ENCODE data around the gene RBMS3. TPM values are rescaled to one million over a fixed set of nuclear protein-coding genes. Genes with fewer than 3 reads are reported as not detected.
A peak's percentile ranks its signal among the peaks of the same experiment; 100 is the strongest.

Gene RBMS3
- total and polyA plus RNA-seq, 4 donors: 29.1 to 86.7 (median 58.1) TPM

DNA sequence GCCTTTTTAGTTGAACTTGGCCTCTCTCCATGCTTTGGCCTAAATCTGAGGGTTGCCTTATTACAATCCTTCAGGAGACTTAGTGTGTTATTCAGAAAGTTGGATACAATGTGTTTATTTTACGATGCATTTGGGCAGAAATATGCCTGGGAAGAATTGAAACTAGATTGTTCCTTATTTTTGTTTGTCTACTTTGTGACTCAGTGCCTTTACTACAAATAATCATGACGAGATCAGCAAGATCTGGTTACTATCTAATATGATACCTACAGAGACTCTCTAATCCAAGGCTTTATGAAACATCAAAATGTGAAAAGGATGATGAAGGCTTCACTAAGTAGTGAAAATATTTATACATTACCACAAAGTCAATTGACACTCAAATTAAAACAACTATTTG, 82.2 kb downstream of the RBMS3 start:
- H3K4me3 ChIP-seq (ENCODE audit: low read depth, low read length): no peak overlapping the region
- no peak overlapping the region for H3K27ac ChIP-seq (ENCODE audit: low read depth, low read length)
- H3K27me3 ChIP-seq (ENCODE audit: control insufficient read depth, insufficient read depth, low read length): no peaks in the 10 kb centered on the region
- H3K36me3 ChIP-seq (ENCODE audit: control insufficient read depth, insufficient read depth, low read length): no peaks in the 10 kb centered on the region
- no peaks in the 10 kb centered on the region for H3K4me1 ChIP-seq (ENCODE audit: control insufficient read depth, insufficient read depth, low read length)
- no peak for DNase-seq (ENCODE audit: low read depth in 4 of 6, low spot score in 6 of 6)
- H3K9me3 ChIP-seq (ENCODE audit: control insufficient read depth, insufficient read depth, low read length): no peaks in the 10 kb centered on the region
- WGBS (ENCODE audit: insufficient coverage): no CpG with 5 or more reads among the region's 2 CpGs

DNA sequence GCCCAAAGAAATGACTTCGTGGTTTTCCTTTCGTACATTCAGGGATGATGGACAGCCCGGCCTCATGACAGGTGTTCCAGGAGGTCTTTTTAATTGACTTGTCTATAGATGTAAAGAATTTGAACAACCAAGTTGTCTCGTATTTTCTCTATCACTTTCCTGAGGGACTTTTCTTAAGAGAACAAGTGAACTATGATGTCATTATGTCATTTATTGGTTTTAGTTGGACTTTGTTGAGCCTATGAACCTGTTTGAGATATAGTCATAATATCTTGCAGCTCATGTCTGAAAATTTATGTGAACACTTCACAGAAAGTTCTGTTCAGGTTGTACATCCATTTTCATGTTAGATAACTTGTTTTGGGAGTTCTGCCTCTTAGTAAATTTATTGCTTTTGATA, 89.2 kb downstream of the RBMS3 start:
- WGBS (ENCODE audit: insufficient coverage): no CpG with 5 or more reads among the region's 4 CpGs

DNA sequence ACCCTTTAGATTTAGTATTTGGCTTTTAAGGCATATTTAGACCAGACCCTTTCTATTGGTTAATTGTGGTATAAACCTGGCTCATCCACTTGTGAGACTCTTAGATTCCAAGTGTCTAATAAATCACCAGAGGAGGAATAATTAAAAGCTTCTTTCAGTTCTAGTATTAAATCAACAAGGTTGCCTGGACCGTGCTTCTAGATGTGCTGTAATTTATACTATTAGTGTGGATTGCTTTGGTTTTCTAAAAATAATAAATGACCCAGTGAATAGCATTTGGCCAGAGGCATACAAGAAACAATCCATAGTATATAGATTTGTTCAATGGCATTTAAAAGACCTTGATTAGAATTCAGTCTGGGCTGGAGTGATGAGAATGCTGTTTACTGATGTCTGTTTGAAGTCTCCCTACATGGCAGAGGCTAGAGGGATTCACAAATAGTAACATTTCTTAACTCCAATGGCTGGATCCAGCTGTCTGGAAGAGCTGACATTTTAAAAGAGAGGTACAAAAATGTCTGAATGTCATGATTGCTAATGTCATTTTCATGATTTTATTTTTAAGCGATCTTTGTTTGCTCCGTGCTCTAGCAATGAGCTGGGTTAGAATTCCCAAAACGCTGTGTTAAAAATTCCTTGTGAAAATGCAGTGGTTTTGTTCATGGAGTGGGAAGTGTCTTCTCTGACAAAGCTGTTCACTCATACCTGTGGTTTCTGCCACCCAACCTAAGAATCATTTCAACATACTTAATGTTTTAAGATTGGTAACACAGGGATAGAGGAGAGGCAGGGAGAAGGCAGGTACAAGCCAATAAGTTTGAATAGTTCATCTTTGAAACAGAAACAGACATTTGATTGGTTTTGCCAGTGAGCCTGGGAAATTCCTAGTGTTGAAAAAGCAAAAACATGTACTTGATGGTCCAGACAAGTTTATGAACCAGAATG, 89.9 kb downstream of the RBMS3 start:
- Histone ChIP-seq H3K36me3 (ENCODE audit: control insufficient read depth, insufficient read depth, low read length) (no peaks in the 10 kb centered on the region), H3K27ac (ENCODE audit: low read depth, low read length) (no peak overlapping the region), H3K9me3 (ENCODE audit: control insufficient read depth, insufficient read depth, low read length) (peaks cover 2% of the 10 kb centered on the region), H3K27me3 (ENCODE audit: control insufficient read depth, insufficient read depth, low read length) (no peaks in the 10 kb centered on the region), H3K4me3 (ENCODE audit: low read depth, low read length) (no peak overlapping the region), H3K4me1 (ENCODE audit: control insufficient read depth, insufficient read depth, low read length) (no peaks in the 10 kb centered on the region)
- WGBS (ENCODE audit: insufficient coverage): 80% methylated on average over 1 of the region's 4 CpGs
- DNase-seq (ENCODE audit: low read depth in 4 of 6, low spot score in 6 of 6): peak in 2 of 6 donors; percentile 12 to 44

More for the DNA sequence above, 89.2 kb downstream of the RBMS3 start:
- peaks cover 2% of the 10 kb centered on the region for H3K9me3 ChIP-seq (ENCODE audit: control insufficient read depth, insufficient read depth, low read length)
- DNase-seq (ENCODE audit: low read depth in 4 of 6, low spot score in 6 of 6): no peak
- no peaks in the 10 kb centered on the region for H3K4me1 ChIP-seq (ENCODE audit: control insufficient read depth, insufficient read depth, low read length)
- no peak overlapping the region for H3K4me3 ChIP-seq (ENCODE audit: low read depth, low read length)
- no peak overlapping the region for H3K27ac ChIP-seq (ENCODE audit: low read depth, low read length)
- H3K27me3 ChIP-seq (ENCODE audit: control insufficient read depth, insufficient read depth, low read length): no peaks in the 10 kb centered on the region
- H3K36me3 ChIP-seq (ENCODE audit: control insufficient read depth, insufficient read depth, low read length): no peaks in the 10 kb centered on the region

DNA sequence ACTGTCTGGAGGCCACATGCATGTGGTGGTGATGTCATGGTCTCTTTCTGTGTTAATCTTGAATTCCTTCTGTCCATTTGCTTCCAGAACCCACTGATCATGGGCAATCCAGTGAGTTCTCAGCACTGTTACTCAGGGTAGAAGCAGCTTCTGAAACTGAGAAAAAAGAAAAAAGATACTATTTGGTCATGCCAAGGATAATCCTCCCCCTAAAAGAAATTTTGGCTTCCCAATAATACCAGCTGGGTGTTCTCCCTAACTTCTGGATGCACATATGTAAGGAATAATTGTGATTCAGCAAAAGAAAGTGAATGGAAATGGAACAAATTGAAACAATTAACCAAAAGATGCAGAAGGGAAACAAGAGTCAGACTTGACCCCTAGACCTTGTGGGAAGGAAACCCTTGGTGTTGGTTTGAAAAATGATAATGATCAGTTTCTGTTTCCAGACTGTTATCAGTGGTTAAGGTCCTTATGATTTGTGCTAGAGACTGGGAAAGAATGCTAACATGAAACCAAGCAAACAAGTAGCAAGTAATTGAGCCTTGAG, 92.3 kb downstream of the RBMS3 start:
- no peaks in the 10 kb centered on the region for H3K36me3 ChIP-seq (ENCODE audit: control insufficient read depth, insufficient read depth, low read length)
- H3K27ac ChIP-seq (ENCODE audit: low read depth, low read length): no peak overlapping the region
- no peaks in the 10 kb centered on the region for H3K4me1 ChIP-seq (ENCODE audit: control insufficient read depth, insufficient read depth, low read length)
- peaks cover 2% of the 10 kb centered on the region for H3K9me3 ChIP-seq (ENCODE audit: control insufficient read depth, insufficient read depth, low read length)
- H3K4me3 ChIP-seq (ENCODE audit: low read depth, low read length): no peak overlapping the region
- peak in 1 of 6 donors; percentile 20 for DNase-seq (ENCODE audit: low read depth in 4 of 6, low spot score in 6 of 6)
- no peaks in the 10 kb centered on the region for H3K27me3 ChIP-seq (ENCODE audit: control insufficient read depth, insufficient read depth, low read length)

DNA sequence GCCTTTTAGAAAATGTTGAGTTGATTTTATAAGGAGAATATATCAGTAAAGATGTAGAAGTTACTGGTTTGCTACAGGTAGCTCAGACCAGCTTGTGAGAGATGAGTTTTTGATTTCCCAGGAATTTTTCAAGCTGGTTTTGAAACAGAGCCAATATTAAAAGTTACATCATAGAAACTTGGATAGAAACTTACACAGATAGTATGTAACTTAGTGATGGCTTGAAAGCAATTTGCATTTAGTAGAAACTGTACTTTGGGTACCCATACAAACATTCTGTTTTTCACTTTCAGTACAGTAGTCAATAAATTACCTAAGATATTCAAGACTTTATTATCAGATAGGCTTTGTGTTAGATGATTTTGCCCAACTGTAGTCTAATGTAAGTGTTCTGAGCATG, 93.4 kb downstream of the RBMS3 start:
- Histone ChIP-seq H3K9me3 (ENCODE audit: control insufficient read depth, insufficient read depth, low read length) (peaks cover 2% of the 10 kb centered on the region), H3K4me3 (ENCODE audit: low read depth, low read length) (no peak overlapping the region), H3K27me3 (ENCODE audit: control insufficient read depth, insufficient read depth, low read length) (no peaks in the 10 kb centered on the region), H3K27ac (ENCODE audit: low read depth, low read length) (no peak overlapping the region), H3K36me3 (ENCODE audit: control insufficient read depth, insufficient read depth, low read length) (no peaks in the 10 kb centered on the region), H3K4me1 (ENCODE audit: control insufficient read depth, insufficient read depth, low read length) (no peaks in the 10 kb centered on the region)
- DNase-seq (ENCODE audit: low read depth in 4 of 6, low spot score in 6 of 6): no peak

DNA sequence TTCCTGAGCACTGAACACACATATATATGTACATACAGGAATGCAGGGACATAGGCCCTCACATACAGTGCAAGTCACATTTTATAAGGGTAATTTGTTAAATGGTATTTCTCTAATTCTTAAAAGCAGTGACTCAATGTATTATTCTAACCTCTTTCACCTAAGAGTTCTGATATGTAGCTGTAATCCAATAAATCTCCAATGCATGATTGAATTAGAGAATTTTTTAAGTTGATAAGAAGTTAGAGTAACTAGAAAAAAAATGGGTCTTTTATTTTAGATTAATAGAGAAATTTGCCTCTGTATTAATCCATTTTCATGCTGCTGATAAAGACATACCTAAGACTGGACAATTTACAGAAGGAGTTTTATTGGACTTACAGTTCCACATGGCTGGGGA, 98.2 kb downstream of the RBMS3 start:
- no peak for DNase-seq (ENCODE audit: low read depth in 4 of 6, low spot score in 6 of 6)
- H3K36me3 ChIP-seq (ENCODE audit: control insufficient read depth, insufficient read depth, low read length): no peaks in the 10 kb centered on the region
- H3K4me3 ChIP-seq (ENCODE audit: low read depth, low read length): no peak overlapping the region
- H3K27me3 ChIP-seq (ENCODE audit: control insufficient read depth, insufficient read depth, low read length): no peaks in the 10 kb centered on the region
- peaks cover 2% of the 10 kb centered on the region for H3K9me3 ChIP-seq (ENCODE audit: control insufficient read depth, insufficient read depth, low read length)
- no peaks in the 10 kb centered on the region for H3K4me1 ChIP-seq (ENCODE audit: control insufficient read depth, insufficient read depth, low read length)
- H3K27ac ChIP-seq (ENCODE audit: low read depth, low read length): no peak overlapping the region

DNA sequence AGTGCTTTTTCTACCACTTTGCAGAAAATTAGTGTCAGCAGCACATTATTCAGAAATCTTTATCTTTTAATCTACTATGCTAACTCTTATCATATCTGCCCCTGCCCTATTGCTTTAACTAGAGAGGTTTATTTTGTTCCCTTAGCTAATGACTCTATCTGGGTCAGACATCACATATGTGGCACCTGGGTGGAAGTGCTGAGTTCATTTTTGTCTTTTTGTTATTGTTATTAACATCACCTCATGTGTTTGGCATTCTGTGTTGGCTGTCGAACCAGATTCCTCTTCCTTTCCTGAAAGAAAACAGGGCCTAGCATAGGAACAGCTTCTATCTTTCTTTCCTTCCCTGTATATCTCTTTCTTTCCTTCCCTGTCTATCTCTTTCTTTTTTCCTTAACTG, 100.7 kb downstream of the RBMS3 start:
- WGBS (ENCODE audit: insufficient coverage): no CpG with 5 or more reads among the region's 1 CpG
- H3K27me3 ChIP-seq (ENCODE audit: control insufficient read depth, insufficient read depth, low read length): no peaks in the 10 kb centered on the region
- H3K4me3 ChIP-seq (ENCODE audit: low read depth, low read length): no peak overlapping the region
- no peaks in the 10 kb centered on the region for H3K36me3 ChIP-seq (ENCODE audit: control insufficient read depth, insufficient read depth, low read length)
- H3K27ac ChIP-seq (ENCODE audit: low read depth, low read length): no peak overlapping the region
- H3K9me3 ChIP-seq (ENCODE audit: control insufficient read depth, insufficient read depth, low read length): no peaks in the 10 kb centered on the region
- no peak for DNase-seq (ENCODE audit: low read depth in 4 of 6, low spot score in 6 of 6)
- H3K4me1 ChIP-seq (ENCODE audit: control insufficient read depth, insufficient read depth, low read length): no peaks in the 10 kb centered on the region

DNA sequence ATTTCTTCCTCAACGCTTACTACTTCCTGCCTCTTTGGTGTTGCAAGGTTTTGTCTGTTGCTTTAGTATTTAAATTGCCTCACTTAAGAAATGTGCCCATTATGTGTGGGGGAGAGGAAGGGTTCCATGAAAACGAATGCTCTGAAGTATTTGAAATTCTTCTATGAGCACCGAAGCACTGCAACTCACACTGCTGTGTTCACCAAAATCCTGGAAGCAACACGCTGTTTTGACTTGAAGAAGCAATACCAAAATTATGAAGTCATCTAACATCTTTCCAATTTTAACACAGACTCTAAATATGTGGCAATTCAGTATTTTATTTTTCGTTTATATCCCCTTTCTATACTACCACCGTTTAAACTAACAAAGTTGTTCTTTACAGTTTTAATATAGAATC, 101.5 kb downstream of the RBMS3 start:
- H3K4me3 ChIP-seq (ENCODE audit: low read depth, low read length): no peak overlapping the region
- 58% methylated on average over 2 of the region's 6 CpGs for WGBS (ENCODE audit: insufficient coverage)
- H3K27ac ChIP-seq (ENCODE audit: low read depth, low read length): no peak overlapping the region
- H3K4me1 ChIP-seq (ENCODE audit: control insufficient read depth, insufficient read depth, low read length): no peaks in the 10 kb centered on the region
- no peaks in the 10 kb centered on the region for H3K27me3 ChIP-seq (ENCODE audit: control insufficient read depth, insufficient read depth, low read length)
- DNase-seq (ENCODE audit: low read depth in 4 of 6, low spot score in 6 of 6): no peak
- H3K9me3 ChIP-seq (ENCODE audit: control insufficient read depth, insufficient read depth, low read length): no peaks in the 10 kb centered on the region
- no peaks in the 10 kb centered on the region for H3K36me3 ChIP-seq (ENCODE audit: control insufficient read depth, insufficient read depth, low read length)

DNA sequence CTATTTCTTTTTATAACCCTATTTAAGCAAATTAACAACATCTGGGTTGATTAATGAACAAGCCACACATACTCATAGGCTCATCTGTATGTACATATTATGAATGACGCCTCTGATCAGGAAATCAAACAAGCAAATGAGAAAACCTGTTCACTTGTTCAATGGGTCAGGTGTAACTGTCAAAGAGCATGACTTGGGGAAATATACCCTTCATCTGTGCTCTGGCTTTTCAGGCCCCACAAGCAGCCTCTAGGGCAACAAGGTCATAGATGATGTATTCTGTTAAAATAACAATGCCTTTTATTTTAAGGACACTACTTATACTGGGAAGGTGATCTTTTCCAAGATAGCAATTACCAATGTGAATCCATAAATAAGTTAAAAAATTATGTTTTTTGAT, 102.0 kb downstream of the RBMS3 start:
- Histone ChIP-seq H3K36me3 (ENCODE audit: control insufficient read depth, insufficient read depth, low read length) (no peaks in the 10 kb centered on the region), H3K9me3 (ENCODE audit: control insufficient read depth, insufficient read depth, low read length) (no peaks in the 10 kb centered on the region), H3K4me1 (ENCODE audit: control insufficient read depth, insufficient read depth, low read length) (no peaks in the 10 kb centered on the region), H3K4me3 (ENCODE audit: low read depth, low read length) (no peak overlapping the region), H3K27ac (ENCODE audit: low read depth, low read length) (no peak overlapping the region), H3K27me3 (ENCODE audit: control insufficient read depth, insufficient read depth, low read length) (no peaks in the 10 kb centered on the region)
- 100% methylated on average over 1 of the region's 1 CpG for WGBS (ENCODE audit: insufficient coverage)
- no peak for DNase-seq (ENCODE audit: low read depth in 4 of 6, low spot score in 6 of 6)

DNA sequence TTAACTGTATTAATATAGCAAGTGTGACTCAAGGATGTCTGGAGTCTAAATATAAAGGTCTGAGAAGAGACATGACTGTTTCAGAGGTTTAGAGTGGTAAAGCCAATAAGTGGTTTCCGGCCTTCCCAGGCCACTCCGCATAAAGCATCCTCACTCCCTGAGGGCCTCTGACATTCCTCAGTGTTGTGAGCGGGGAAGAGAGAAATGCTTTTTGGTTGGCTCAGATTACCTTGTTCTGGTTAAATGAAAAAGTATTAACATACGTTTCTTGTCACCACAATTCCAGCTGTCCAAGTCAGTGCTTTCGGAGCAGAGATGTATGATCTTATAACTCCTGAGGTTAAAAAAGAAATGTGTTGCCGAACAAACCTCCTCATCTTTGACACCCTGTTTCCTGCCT, 103.8 kb downstream of the RBMS3 start:
- Histone ChIP-seq H3K4me1 (ENCODE audit: control insufficient read depth, insufficient read depth, low read length) (no peaks in the 10 kb centered on the region), H3K27ac (ENCODE audit: low read depth, low read length) (no peak overlapping the region), H3K27me3 (ENCODE audit: control insufficient read depth, insufficient read depth, low read length) (no peaks in the 10 kb centered on the region), H3K4me3 (ENCODE audit: low read depth, low read length) (no peak overlapping the region), H3K36me3 (ENCODE audit: control insufficient read depth, insufficient read depth, low read length) (no peaks in the 10 kb centered on the region), H3K9me3 (ENCODE audit: control insufficient read depth, insufficient read depth, low read length) (no peaks in the 10 kb centered on the region)
- no CpG with 5 or more reads among the region's 6 CpGs for WGBS (ENCODE audit: insufficient coverage)
- no peak for DNase-seq (ENCODE audit: low read depth in 4 of 6, low spot score in 6 of 6)

Data from spinal cord (tissue), 10 donors.